ENCODE results near the gene SCAF8. TPM values are rescaled to one million over a fixed set of nuclear protein-coding genes. Genes with fewer than 3 reads are reported as not detected.

Gene SCAF8
- polyA plus RNA-seq, 1 donor from 2014 or later = 34.1 TPM

- Histone ChIP-seq H3K27me3 (ENCODE audit: insufficient read depth, low read depth, low read length) (no peaks in the 10 kb centered on the region), H4K20me1 (ENCODE audit: insufficient read depth) (no peaks in the 10 kb centered on the region), H3F3A (ENCODE audit: insufficient read depth, low read length, poor library complexity, severe bottlenecking) (no peaks in the 10 kb centered on the region), H3K9me2 (ENCODE audit: insufficient read depth, low read length) (no peaks in the 10 kb centered on the region), H3K4me2 (ENCODE audit: low read length) (no peak overlapping the region), H3K9me3 (ENCODE audit: low read length) (no peaks in the 10 kb centered on the region), H3K27ac (ENCODE audit: low read length) (no peak overlapping the region), H3K9ac (ENCODE audit: low read length) (no peak overlapping the region), H2AFZ (ENCODE audit: low read depth, low read length) (no peak overlapping the region), H3K36me3 (ENCODE audit: insufficient read depth, low read length) (no peaks in the 10 kb centered on the region), H3K4me3 (ENCODE audit: low read length) (no peak overlapping the region), H3K79me2 (replicated peaks; ENCODE audit: insufficient read depth, low read length) (no peaks in the 10 kb centered on the region)
- TF ChIP-seq EZH2 (IDR thresholded peaks at IDR 0.05; ENCODE audit: borderline replicate concordance, insufficient read depth, low read length, poor library complexity, severe bottlenecking) (no peak), SMC3 (conservative IDR thresholded peaks at IDR 0.05; ENCODE audit: poor library complexity) (no peak), MXI1 (conservative IDR thresholded peaks at IDR 0.05; ENCODE audit: poor library complexity, severe bottlenecking) (no peak), EP300 (conservative IDR thresholded peaks at IDR 0.05; ENCODE audit: poor library complexity, severe bottlenecking) (no peak), REST (IDR thresholded peaks at IDR 0.05; ENCODE audit: borderline replicate concordance) (no peak), RAD21 (conservative IDR thresholded peaks at IDR 0.05) (no peak), CTCF (IDR thresholded peaks at IDR 0.05; ENCODE audit: poor library complexity, severe bottlenecking) (no peak), POLR2AphosphoS5 (IDR thresholded peaks at IDR 0.05) (no peak), TAF1 (IDR thresholded peaks at IDR 0.05; ENCODE audit: low read depth) (no peak)
Observed at GRCh38 chr6:154721460-154721859, 11.8 kb upstream of the SCAF8 start.

GRCh38 chr6:154726887-154727286 lies 6.3 kb upstream of the SCAF8 start:
- Histone ChIP-seq H3K27ac (ENCODE audit: low read length) (no peak overlapping the region), H3K4me2 (ENCODE audit: low read length) (no peak overlapping the region), H4K20me1 (ENCODE audit: insufficient read depth) (no peaks in the 10 kb centered on the region), H3F3A (ENCODE audit: insufficient read depth, low read length, poor library complexity, severe bottlenecking) (no peaks in the 10 kb centered on the region), H3K9ac (ENCODE audit: low read length) (no peak overlapping the region), H3K9me3 (ENCODE audit: low read length) (no peaks in the 10 kb centered on the region), H3K4me3 (ENCODE audit: low read length) (no peak overlapping the region), H3K79me2 (replicated peaks; ENCODE audit: insufficient read depth, low read length) (no peaks in the 10 kb centered on the region), H3K27me3 (ENCODE audit: insufficient read depth, low read depth, low read length) (no peaks in the 10 kb centered on the region), H3K36me3 (ENCODE audit: insufficient read depth, low read length) (no peaks in the 10 kb centered on the region), H3K9me2 (ENCODE audit: insufficient read depth, low read length) (no peaks in the 10 kb centered on the region), H2AFZ (ENCODE audit: low read depth, low read length) (no peak overlapping the region)
- TF ChIP-seq RAD21 (conservative IDR thresholded peaks at IDR 0.05) = no peak
- TF ChIP-seq POLR2AphosphoS5 (IDR thresholded peaks at IDR 0.05) = no peak
- no peak for TF ChIP-seq EP300 (conservative IDR thresholded peaks at IDR 0.05; ENCODE audit: poor library complexity, severe bottlenecking)
